H9 (cell line): ENCODE results near the gene SRP9. TPM values are rescaled to one million over a fixed set of nuclear protein-coding genes. Genes with fewer than 3 reads are reported as not detected.

ENCODE experiments used
- DNase-seq: peaks from one replicate; pipeline ENCODE4 v3.0.0-alpha.2; 2017
- H2AFZ ChIP-seq: one replicate; pipeline ENCODE4 v1.6.1; 2013; ENCODE audit warnings: mild to moderate bottlenecking, low read length, control low read depth, moderate library complexity
- H2AK5ac ChIP-seq: 2 replicates; pipeline ENCODE4 v1.6.1; 2013; ENCODE audit warnings: low read length, control low read depth, mixed read lengths; ENCODE audit not compliant: insufficient read length
- H2BK120ac ChIP-seq: one replicate; pipeline ENCODE4 v1.6.1; 2013; ENCODE audit warnings: low read depth, mild to moderate bottlenecking, low read length, control low read depth, inconsistent platforms; ENCODE audit not compliant: poor library complexity, severe bottlenecking
- H2BK12ac ChIP-seq: 2 replicates; pipeline ENCODE4 v1.6.1; 2013; ENCODE audit warnings: low read length, control low read depth, mixed read lengths, low read depth; ENCODE audit not compliant: insufficient read length
- H2BK15ac ChIP-seq: 2 replicates; pipeline ENCODE4 v1.6.1; 2013; ENCODE audit warnings: low read depth, low read length, control low read depth
- H2BK20ac ChIP-seq: one replicate; pipeline ENCODE4 v1.6.1; 2013; ENCODE audit warnings: low read depth, mild to moderate bottlenecking, low read length, control low read depth, inconsistent platforms; ENCODE audit not compliant: poor library complexity, severe bottlenecking
- H2BK5ac ChIP-seq: 2 replicates; pipeline ENCODE4 v1.6.1; 2013; ENCODE audit warnings: low read length, control low read depth, mixed read lengths; ENCODE audit not compliant: insufficient read length
- H3K14ac ChIP-seq: 2 replicates; pipeline ENCODE4 v1.6.1; 2013; ENCODE audit warnings: low read length, control low read depth; ENCODE audit not compliant: insufficient read depth
- H3K18ac ChIP-seq: 2 replicates; pipeline ENCODE4 v1.6.1; 2013; ENCODE audit warnings: low read depth, mild to moderate bottlenecking, mixed read lengths, low read length, control low read depth; ENCODE audit not compliant: insufficient read length
- H3K23ac ChIP-seq: 2 replicates; pipeline ENCODE4 v1.6.1; 2013; ENCODE audit warnings: low read length, control low read depth, mixed read lengths, low read depth; ENCODE audit not compliant: insufficient read length
- H3K23me2 ChIP-seq: 2 replicates; pipeline ENCODE4 v1.6.1; 2013; ENCODE audit warnings: low read depth, mild to moderate bottlenecking, mixed read lengths, low read length, control low read depth; ENCODE audit not compliant: insufficient read length, poor library complexity, severe bottlenecking
- H3K27ac ChIP-seq: 2 replicates; pipeline ENCODE4 v1.5.1; 2013; ENCODE audit warnings: low read length, control low read depth, mixed read lengths, low read depth; ENCODE audit not compliant: insufficient read length
- H3K27me3 ChIP-seq: 2 replicates; pipeline ENCODE4 v1.6.1; 2013; ENCODE audit warnings: low read length, control low read depth, inconsistent platforms; ENCODE audit not compliant: insufficient read depth
- H3K4ac ChIP-seq: 2 replicates; pipeline ENCODE4 v1.6.1; 2013; ENCODE audit warnings: low read depth, mild to moderate bottlenecking, control low read depth, inconsistent platforms, low read length, moderate library complexity
- H3K4me1 ChIP-seq: 2 replicates; pipeline ENCODE4 v1.6.1; 2013; ENCODE audit warnings: low read length, control low read depth, inconsistent platforms; ENCODE audit not compliant: insufficient read depth
- H3K4me2 ChIP-seq: 2 replicates; pipeline ENCODE4 v1.6.1; 2013; ENCODE audit warnings: low read length, control low read depth, mixed read lengths; ENCODE audit not compliant: insufficient read length, insufficient read depth
- H3K56ac ChIP-seq: 2 replicates; pipeline ENCODE4 v1.6.1; 2013; ENCODE audit warnings: low read depth, mild to moderate bottlenecking, mixed read lengths, low read length, control low read depth; ENCODE audit not compliant: insufficient read length
- H3K79me1 ChIP-seq: 2 replicates; pipeline ENCODE4 v1.6.1; 2013; ENCODE audit warnings: low read depth, mild to moderate bottlenecking, moderate library complexity, low read length, control low read depth, inconsistent platforms; ENCODE audit not compliant: insufficient read depth, poor library complexity, severe bottlenecking
- H3K79me2 ChIP-seq: 2 replicates; pipeline ENCODE4 v1.6.1; 2013; ENCODE audit warnings: low read length, control low read depth, inconsistent platforms; ENCODE audit not compliant: insufficient read depth
- H3K9ac ChIP-seq: 2 replicates; pipeline ENCODE4 v1.6.1; 2013; ENCODE audit warnings: low read length, control low read depth, mixed read lengths; ENCODE audit not compliant: insufficient read length; ENCODE audit errors: extremely low read depth
- H3K9me3 ChIP-seq: one replicate; pipeline ENCODE4 v1.6.1; 2013; ENCODE audit warnings: low read depth, low read length, inconsistent platforms; ENCODE audit not compliant: control insufficient read depth
- H3T11ph ChIP-seq: one replicate; pipeline ENCODE4 v1.6.1; 2013; ENCODE audit warnings: mild to moderate bottlenecking, low read length, control low read depth, inconsistent platforms
- H4K20me1 ChIP-seq: one replicate; pipeline ENCODE4 v1.6.1; 2013; ENCODE audit not compliant: control insufficient read depth, insufficient read length, insufficient read depth
- H4K5ac ChIP-seq: 2 replicates; pipeline ENCODE4 v1.6.1; 2013; ENCODE audit warnings: low read depth, mild to moderate bottlenecking, mixed read lengths, low read length, control low read depth; ENCODE audit not compliant: insufficient read length
- H4K8ac ChIP-seq: replicated peaks from 2 replicates; pipeline ENCODE4 v1.6.1; 2013; ENCODE audit warnings: low read length, control low read depth, mixed read lengths, low read depth; ENCODE audit not compliant: insufficient read length
- H4K91ac ChIP-seq: 2 replicates; pipeline ENCODE4 v1.6.1; 2013; ENCODE audit warnings: low read depth, mild to moderate bottlenecking, moderate library complexity, mixed read lengths, low read length, control low read depth; ENCODE audit not compliant: insufficient read length
- H3K27ac Mint-ChIP-seq, 3 experiments: 2 replicates in 2 of 3; 3 replicates in 1 of 3; pipeline ENCODE4 v1.8.0; 2020 to 2021; ENCODE audit warnings: mixed read lengths in 3 of 3, mild to moderate bottlenecking in 1 of 3, moderate library complexity in 1 of 3
- H3K27me3 Mint-ChIP-seq: 2 replicates; pipeline ENCODE4 v1.8.0; 2021; ENCODE audit warnings: low read depth, mild to moderate bottlenecking, moderate library complexity, mixed read lengths
- H3K36me3 Mint-ChIP-seq, 3 experiments: 2 replicates in 2 of 3; 3 replicates in 1 of 3; pipeline ENCODE4 v1.8.0; 2020 to 2021; ENCODE audit warnings: low read depth in 3 of 3, mixed read lengths in 3 of 3; ENCODE audit not compliant: insufficient read depth in 1 of 3
- H3K4me1 Mint-ChIP-seq, 2 experiments: 2 replicates each; pipeline ENCODE4 v1.8.0; 2020; ENCODE audit warnings: mixed read lengths in 2 of 2
- H3K4me3 Mint-ChIP-seq, 2 experiments: 2 replicates in 1 of 2; 3 replicates in 1 of 2; pipeline ENCODE4 v1.8.0; 2020 to 2021; ENCODE audit warnings: mild to moderate bottlenecking in 2 of 2, mixed read lengths in 2 of 2, moderate library complexity in 1 of 2
- H3K9me3 Mint-ChIP-seq, 2 experiments: 2 replicates in 1 of 2; 3 replicates in 1 of 2; pipeline ENCODE4 v1.8.0; 2020; ENCODE audit warnings: mild to moderate bottlenecking in 2 of 2, mixed read lengths in 2 of 2, moderate library complexity in 1 of 2
- CTCF ChIP-seq: fragments of 200-600 bp; sonication (generic); conservative IDR thresholded peaks from 3 replicates; pipeline ENCODE4 v1.8.0; 2021; ENCODE audit warnings: antibody characterized with exemption, mild to moderate bottlenecking
- WGBS: extraction: QIAGEN DNeasy Blood & Tissue Kit; methylation state at CpG from one replicate; pipeline ENCODE4 v1.1.7; 2013; ENCODE audit warnings: missing lambda C conversion rate, low lambda C conversion rate, mixed read lengths; ENCODE audit not compliant: insufficient read length; ENCODE audit errors: extremely low coverage; 5-methylcytosine and 5-hydroxymethylcytosine counted together
- total RNA-seq: library from RNA; stranded (reverse); gene quantifications from 2 replicates; pipeline ENCODE4 v1.2.1, GENCODE V29; 2021

SRP9 gene
- total RNA-seq, 1 experiment from 2014 or later, result 403 TPM

DNA sequence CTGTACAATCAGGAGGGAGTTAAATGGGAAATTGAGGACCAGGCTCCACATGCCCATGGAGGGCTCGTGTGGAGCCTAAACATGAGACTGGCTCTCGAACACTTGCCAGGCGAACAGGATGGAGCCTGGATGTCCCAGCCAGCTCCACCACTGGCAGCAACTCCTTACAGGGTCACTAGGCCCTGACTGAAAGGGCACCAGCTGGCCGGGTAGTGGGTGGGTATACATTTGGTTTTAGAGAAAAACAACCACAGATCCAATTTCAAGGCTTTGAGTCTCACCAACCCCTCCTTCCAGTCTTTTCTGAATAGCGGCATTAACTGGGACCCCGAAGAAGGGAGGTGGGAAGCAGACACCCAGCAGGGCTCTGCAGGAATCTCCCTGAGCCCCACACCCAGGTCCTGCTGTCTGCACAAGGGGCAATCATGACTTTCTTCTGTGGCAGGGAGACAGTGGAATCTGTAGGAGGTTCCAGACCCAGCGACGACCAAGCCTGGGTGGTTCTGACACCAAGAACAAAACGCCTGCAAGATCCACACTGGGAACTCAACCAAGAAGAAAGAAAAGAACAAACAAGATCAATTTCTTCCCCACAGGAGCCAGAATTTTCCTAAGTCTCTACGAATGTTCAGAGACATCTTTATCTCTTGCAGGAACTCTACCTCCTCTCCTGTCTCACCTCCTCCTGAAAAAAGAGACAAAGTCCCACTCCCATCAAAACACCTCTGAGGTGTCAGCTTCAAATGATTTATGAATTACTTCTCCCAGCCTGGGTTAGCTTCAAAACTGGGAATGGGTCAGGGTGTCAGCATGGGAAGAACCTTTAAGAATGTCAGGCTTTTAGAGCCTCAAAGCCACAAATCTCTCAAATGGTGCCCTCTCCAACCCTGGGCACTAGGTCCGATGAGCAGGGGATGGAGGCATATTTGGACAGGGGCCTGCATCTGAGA lies 26.5 kb upstream of the SRP9 start:
- H3K4me2 ChIP-seq, result no peak overlapping the region
- H3K27ac ChIP-seq, result no peak overlapping the region
- TF ChIP-seq CTCF, result no peak
- no peak overlapping the region for H2BK12ac ChIP-seq
- no peak overlapping the region for H4K91ac ChIP-seq
- no peak overlapping the region for H3T11ph ChIP-seq
- Mint-ChIP-seq H3K27me3 (peaks cover 27% of the 10 kb centered on the region), H3K9me3 (no peaks in the 10 kb centered on the region; a peak in 1 of 5 replicates), H3K4me1 (peaks cover 33% of the 10 kb centered on the region in 2 experiments), H3K4me3 (no peak overlapping the region), H3K27ac (peak overlapping the region in 1 of 3 experiments; percentile 8; a peak in 1 of 7 replicates), H3K36me3 (no peaks in the 10 kb centered on the region)
- no peaks in the 10 kb centered on the region for H3K9me3 ChIP-seq
- H3K27me3 ChIP-seq, result no peaks in the 10 kb centered on the region
- H2AK5ac ChIP-seq, result no peak overlapping the region
- no peaks in the 10 kb centered on the region for H3K79me2 ChIP-seq
- WGBS, result no CpG with 5 or more reads among the region's 11 CpGs
- H2BK5ac ChIP-seq, result no peak overlapping the region
- no peak overlapping the region for H4K8ac ChIP-seq
- no peak overlapping the region for H3K56ac ChIP-seq
- no peaks in the 10 kb centered on the region for H3K79me1 ChIP-seq
- no peaks in the 10 kb centered on the region; the same call in 1 of the 2 replicates for H3K4me1 ChIP-seq
- H3K14ac ChIP-seq, result no peak overlapping the region
- no peak overlapping the region for H2AFZ ChIP-seq
- no peak overlapping the region for H3K23ac ChIP-seq
- H3K4ac ChIP-seq, result no peak overlapping the region
- no peak overlapping the region for H3K9ac ChIP-seq
- H2BK15ac ChIP-seq, result no peak overlapping the region
- no peaks in the 10 kb centered on the region for H4K20me1 ChIP-seq
- no peak overlapping the region for H4K5ac ChIP-seq
- DNase-seq, result no peak
- H3K23me2 ChIP-seq, result no peaks in the 10 kb centered on the region
- no peak overlapping the region for H2BK20ac ChIP-seq
- no peak overlapping the region for H3K18ac ChIP-seq
- no peak overlapping the region for H2BK120ac ChIP-seq
